Caco-2 (cell line): ENCODE data around the gene RHBG. TPM values are rescaled to one million over a fixed set of nuclear protein-coding genes. Genes with fewer than 3 reads are reported as not detected.

Experiments
- BruUV-seq: library from RNA; stranded (reverse); fragments of 400-500 nt; replicated peaks from 2 replicates; lab custom pipeline; 2021; lab: Mats Ljungman, UMichigan
- CTCF ChIA-PET: fragments of 300-600 bp; sonication (Branson Sonifier 250); formaldehyde crosslinking; loops from one replicate; lab custom pipeline; 2022; ENCODE audit warnings: antibody characterized with exemption; lab: Charles Lee
- POLR2A ChIA-PET: fragments of 300-600 bp; sonication (Branson Sonifier 250); formaldehyde crosslinking; loops from one replicate; lab custom pipeline; 2022; ENCODE audit warnings: antibody characterized with exemption; lab: Charles Lee
- DNase-seq, 2 experiments: peaks; one replicate each; pipeline versions ENCODE4 v3.0.0 to v3.0.0-alpha.2; 2020 to 2022
- H3K27me3 ChIP-seq: replicated peaks from 2 replicates; pipeline ENCODE4 v1.6.0; 2011; ENCODE audit warnings: low read length; ENCODE audit not compliant: control insufficient read depth, insufficient read depth
- H3K36me3 ChIP-seq: 2 replicates; pipeline ENCODE4 v1.5.1; 2011; ENCODE audit warnings: low read length; ENCODE audit not compliant: control insufficient read depth, insufficient read depth
- H3K4me1 ChIP-seq: fragments of 250-450 bp; sonication (Bioruptor Pico); 2 replicates; pipeline ENCODE4 v1.5.1; 2020; ENCODE audit warnings: mild to moderate bottlenecking
- H3K4me3 ChIP-seq: 2 replicates; pipeline ENCODE4 v1.5.1; 2011; ENCODE audit warnings: low read depth, mild to moderate bottlenecking, control low read depth, low read length
- H3K9me3 ChIP-seq: fragments of 250-450 bp; sonication (Bioruptor Pico); 2 replicates; pipeline ENCODE4 v1.5.1; 2020; ENCODE audit warnings: mild to moderate bottlenecking, moderate library complexity
- H3K27ac Mint-ChIP-seq: one replicate; pipeline ENCODE4 v1.8.0; 2022; ENCODE audit warnings: mixed read lengths; ENCODE audit not compliant: unreplicated experiment
- H3K27me3 Mint-ChIP-seq: one replicate; pipeline ENCODE4 v1.8.0; 2022; ENCODE audit warnings: mixed read lengths; ENCODE audit not compliant: insufficient read depth, unreplicated experiment
- H3K36me3 Mint-ChIP-seq: one replicate; pipeline ENCODE4 v1.8.0; 2022; ENCODE audit warnings: mild to moderate bottlenecking, mixed read lengths; ENCODE audit not compliant: insufficient read depth, unreplicated experiment
- H3K4me1 Mint-ChIP-seq: one replicate; pipeline ENCODE4 v1.8.0; 2022; ENCODE audit warnings: low read depth, mixed read lengths; ENCODE audit not compliant: unreplicated experiment
- H3K4me3 Mint-ChIP-seq: one replicate; pipeline ENCODE4 v1.8.0; 2022; ENCODE audit warnings: mild to moderate bottlenecking, moderate library complexity, mixed read lengths; ENCODE audit not compliant: unreplicated experiment
- H3K9me3 Mint-ChIP-seq: one replicate; pipeline ENCODE4 v1.8.0; 2022; ENCODE audit warnings: mixed read lengths; ENCODE audit not compliant: unreplicated experiment
- CTCF ChIP-seq, 2 experiments: fragments of 200-600 bp in 1 of 2; IDR thresholded peaks; 1 replicate in 1 of 2; 2 replicates in 1 of 2; pipeline versions ENCODE4 v1.5.1 to v1.8.0; 2011 to 2022; ENCODE audit warnings: antibody characterized with exemption in 1 of 2, control low read depth in 1 of 2, inconsistent platforms in 1 of 2, low read depth in 1 of 2, low read length in 1 of 2, mild to moderate bottlenecking in 1 of 2, moderate library complexity in 1 of 2; ENCODE audit not compliant: insufficient read depth in 1 of 2, severe bottlenecking in 1 of 2, unreplicated experiment in 1 of 2
- intact Hi-C: fragments of 100-400 bp; cut with micrococcal nuclease; formaldehyde crosslinking; loops from one replicate; pipeline ENCODE4 v1.10.0; 2022; ENCODE audit not compliant: unreplicated experiment
- total RNA-seq: library from RNA; stranded (reverse); gene quantifications from 2 replicates; pipeline ENCODE4 v1.2.3, GENCODE V29; 2022

Gene RHBG
- total RNA-seq, 1 experiment from 2014 or later, result 6.5 TPM

GRCh38 chr1:156391701-156392100 lies 22.7 kb downstream of the RHBG start:
- H3K9me3 ChIP-seq, result no peaks in the 10 kb centered on the region
- no peaks in the 10 kb centered on the region for H3K27me3 Mint-ChIP-seq

GRCh38 chr1:156392452-156392853 lies 23.4 kb downstream of the RHBG start:
- POLR2A ChIA-PET, result no interaction called here
- intact Hi-C loops, result no loop called here

More at GRCh38 chr1:156391701-156392100, 22.7 kb downstream of the RHBG start:
- no peaks in the 10 kb centered on the region for H3K4me1 ChIP-seq
- no peak for TF ChIP-seq CTCF (IDR thresholded peaks at IDR 0.05; ENCODE audit: insufficient read depth in 1 of 2, low read depth in 1 of 2, low read length in 1 of 2, severe bottlenecking in 1 of 2, unreplicated experiment in 1 of 2)
- BruUV-seq, result no TSS peak
- ChIA-PET CTCF (interaction anchor here (0.9 kb wide), 1 partner anchor 28 kb away, joined by 3 read pairs; no protein-coding TSS in a partner anchor), POLR2A (no interaction called here)
- no peaks in the 10 kb centered on the region for H3K36me3 ChIP-seq
- H3K4me3 ChIP-seq, result no peak overlapping the region
- Mint-ChIP-seq H3K9me3 (no peaks in the 10 kb centered on the region), H3K4me1 (peaks cover 9% of the 10 kb centered on the region), H3K36me3 (peaks cover 5% of the 10 kb centered on the region), H3K27ac (no peak overlapping the region), H3K4me3 (no peak overlapping the region)
- intact Hi-C loops, result no loop called here
- H3K27me3 ChIP-seq, result no peaks in the 10 kb centered on the region
- no peak for DNase-seq

GRCh38 chr1:156393095-156393494 lies 24.1 kb downstream of the RHBG start:
- intact Hi-C loops, result no loop called here
- no peak for DNase-seq
- Mint-ChIP-seq H3K9me3 (peaks cover 1% of the 10 kb centered on the region), H3K4me1 (peaks cover 10% of the 10 kb centered on the region), H3K27me3 (no peaks in the 10 kb centered on the region), H3K4me3 (no peak overlapping the region), H3K27ac (no peak overlapping the region), H3K36me3 (peaks cover 5% of the 10 kb centered on the region)
- no peak for TF ChIP-seq CTCF (IDR thresholded peaks at IDR 0.05; ENCODE audit: insufficient read depth in 1 of 2, low read depth in 1 of 2, low read length in 1 of 2, severe bottlenecking in 1 of 2, unreplicated experiment in 1 of 2)
- Histone ChIP-seq H3K9me3 (no peaks in the 10 kb centered on the region), H3K4me1 (peaks cover under 1% of the 10 kb centered on the region; the same call in 1 of the 2 replicates), H3K27me3 (no peaks in the 10 kb centered on the region), H3K36me3 (no peaks in the 10 kb centered on the region), H3K4me3 (no peak overlapping the region)
- ChIA-PET CTCF (no interaction called here), POLR2A (no interaction called here)
- BruUV-seq, result no TSS peak

More at GRCh38 chr1:156392452-156392853, 23.4 kb downstream of the RHBG start:
- Histone ChIP-seq H3K27me3 (no peaks in the 10 kb centered on the region), H3K4me1 (no peaks in the 10 kb centered on the region), H3K36me3 (no peaks in the 10 kb centered on the region), H3K4me3 (no peak overlapping the region), H3K9me3 (no peaks in the 10 kb centered on the region)
- no peak for TF ChIP-seq CTCF (IDR thresholded peaks at IDR 0.05; ENCODE audit: insufficient read depth in 1 of 2, low read depth in 1 of 2, low read length in 1 of 2, severe bottlenecking in 1 of 2, unreplicated experiment in 1 of 2)
- no peak for DNase-seq
- Mint-ChIP-seq H3K4me3 (no peak overlapping the region), H3K9me3 (no peaks in the 10 kb centered on the region), H3K36me3 (peaks cover 5% of the 10 kb centered on the region), H3K27me3 (no peaks in the 10 kb centered on the region), H3K4me1 (peaks cover 9% of the 10 kb centered on the region), H3K27ac (no peak overlapping the region)
- CTCF ChIA-PET, result interaction anchor here (0.9 kb wide), 1 partner anchor 27 kb away, joined by 3 read pairs; no protein-coding TSS in a partner anchor
- no TSS peak for BruUV-seq
